GM19025 (cell line): Measurements from ENCODE around the gene SPATA45.
"Not testable (repeated sequence)": the region's sequence is repeated elsewhere in the genome, so short reads cannot be mapped to it uniquely, and the experiment has no call there.

Experiments
- ATAC-seq: cut with Tn5 transposase; IDR thresholded peaks from one replicate; pipeline ENCODE4 v1.9.1; 2021; ENCODE audit warnings: mild to moderate bottlenecking, low read depth, moderate library complexity; ENCODE audit not compliant: unreplicated experiment

Gene SPATA45

GRCh38 chr1:212847549-212847948, at the start of gene SPATA45:
Gene SPATA45, minus strand, starts transcription at chr1:212847649. Its CDS starts 11,500 bp downstream, at chr1:212836149.
- ATAC-seq: no peak

- no peak for ATAC-seq
Observed at GRCh38 chr1:212892108-212892507, 44.7 kb upstream of the SPATA45 start.

GRCh38 chr1:212884592-212884991, 37.1 kb upstream of the SPATA45 start:
- no peak for ATAC-seq

- no peak for ATAC-seq
Observed at GRCh38 chr1:212879947-212880690, 32.7 kb upstream of the SPATA45 start.

- ATAC-seq: no peak
Observed at GRCh38 chr1:212878418-212878817, 31.0 kb upstream of the SPATA45 start.

- peak; percentile 73 for ATAC-seq
Observed at GRCh38 chr1:212873518-212873917, 26.1 kb upstream of the SPATA45 start.

GRCh38 chr1:212871976-212872375, 24.5 kb upstream of the SPATA45 start:
- no peak for ATAC-seq

GRCh38 chr1:212867192-212867591, 19.7 kb upstream of the SPATA45 start:
- ATAC-seq: no peak

- ATAC-seq: no peak
Observed at GRCh38 chr1:212864201-212864600, 16.8 kb upstream of the SPATA45 start.

GRCh38 chr1:212863345-212863744, 15.9 kb upstream of the SPATA45 start:
- not testable (repeated sequence) for ATAC-seq

- ATAC-seq: no peak
Observed at GRCh38 chr1:212862111-212862690, 14.8 kb upstream of the SPATA45 start.

GRCh38 chr1:212860713-212861581, 13.5 kb upstream of the SPATA45 start:
- no peak for ATAC-seq

- peak; percentile 4 for ATAC-seq
Observed at GRCh38 chr1:212858461-212859265, 11.2 kb upstream of the SPATA45 start.

- ATAC-seq: peak; percentile 98
Observed at GRCh38 chr1:212857992-212858460, 10.6 kb upstream of the SPATA45 start, which contains the start of gene FLVCR1. Gene FLVCR1, plus strand, starts transcription at chr1:212858275. Its CDS starts 178 bp downstream, at chr1:212858453.

- no peak for ATAC-seq
Observed at GRCh38 chr1:212856755-212857154, 9.3 kb upstream of the SPATA45 start.

GRCh38 chr1:212853658-212854057, 6.2 kb upstream of the SPATA45 start:
- no peak for ATAC-seq

- ATAC-seq: no peak
Observed at GRCh38 chr1:212852105-212852688, 4.7 kb upstream of the SPATA45 start.

- not testable (repeated sequence) for ATAC-seq
Observed at GRCh38 chr1:212844521-212844920, 2.9 kb downstream of the SPATA45 start.

- no peak for ATAC-seq
Observed at GRCh38 chr1:212838145-212838544, 9.3 kb downstream of the SPATA45 start.
